Femur (tissue), 1 donor: ENCODE data around the gene KRTAP12-2.

Source experiments
- DNase-seq: peaks from one replicate; pipeline ENCODE4 v3.0.0-alpha.2; 2017

The KRTAP12-2 gene, protein sequence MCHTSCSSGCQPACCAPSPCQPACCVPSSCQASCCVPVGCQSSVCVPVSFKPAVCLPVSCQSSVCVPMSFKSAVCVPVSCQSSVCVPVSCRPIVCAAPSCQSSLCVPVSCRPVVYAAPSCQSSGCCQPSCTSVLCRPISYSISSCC

DNA sequence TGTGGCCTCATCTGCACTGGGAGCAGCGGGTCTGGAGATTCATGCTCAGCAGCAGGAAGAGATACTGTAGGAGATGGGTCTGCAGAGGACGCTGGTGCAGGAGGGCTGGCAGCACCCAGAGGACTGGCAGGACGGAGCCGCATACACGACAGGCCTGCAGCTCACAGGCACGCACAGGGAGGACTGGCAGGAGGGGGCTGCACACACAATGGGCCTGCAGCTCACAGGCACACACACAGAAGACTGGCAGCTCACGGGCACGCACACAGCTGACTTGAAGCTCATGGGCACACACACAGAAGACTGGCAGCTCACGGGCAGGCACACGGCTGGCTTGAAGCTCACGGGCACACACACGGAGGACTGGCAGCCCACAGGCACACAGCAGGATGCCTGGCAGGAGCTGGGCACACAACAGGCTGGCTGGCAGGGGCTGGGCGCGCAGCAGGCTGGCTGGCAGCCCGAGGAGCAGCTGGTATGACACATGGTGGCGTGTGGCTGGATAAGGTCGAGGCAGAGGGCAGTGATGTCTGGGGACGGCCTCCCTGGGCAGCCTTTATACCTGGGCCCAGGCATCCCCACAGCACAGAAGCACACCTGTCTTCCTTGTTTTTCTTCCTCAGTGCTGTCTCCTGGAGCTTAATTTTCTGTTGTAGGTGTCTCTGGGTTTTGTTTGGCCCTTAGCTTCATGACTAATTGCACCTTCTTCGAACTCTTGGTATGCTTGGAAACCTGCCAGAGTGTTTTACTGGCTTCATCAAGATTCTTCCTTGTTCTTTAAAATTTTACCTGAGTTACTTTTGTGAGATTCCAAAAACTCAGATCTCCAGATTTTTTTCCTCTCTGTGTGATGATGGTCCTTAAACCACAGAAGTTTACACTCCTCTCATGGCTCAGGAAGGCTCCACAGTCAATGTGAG, at the start of gene KRTAP12-2:
TSS of gene KRTAP12-2 (minus strand) at position 527 of the 920 bp plus-strand sequence. CDS start at position 486, 41 bp downstream.
- DNase-seq, result no peak

DNA sequence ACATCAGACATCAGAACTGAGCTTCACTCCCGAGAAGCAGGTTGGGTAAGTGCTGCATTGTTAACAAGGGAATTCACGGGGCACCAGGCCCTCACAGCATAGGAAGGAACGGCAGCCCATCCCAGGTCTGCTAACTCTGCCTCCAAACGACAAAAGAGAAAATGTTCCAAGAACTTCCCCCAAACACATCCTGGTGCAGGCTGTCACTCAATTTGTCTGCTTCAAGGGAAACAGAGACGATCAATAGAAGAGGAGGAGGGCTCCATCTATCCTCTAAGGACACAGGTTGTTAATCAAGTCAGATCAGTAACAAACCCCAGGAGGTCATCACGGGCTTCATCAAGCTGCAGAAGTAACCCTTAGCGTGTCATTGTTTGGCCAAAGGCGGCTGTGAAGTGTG, 48.2 kb upstream of the KRTAP12-2 start:
- no peak for DNase-seq

DNA sequence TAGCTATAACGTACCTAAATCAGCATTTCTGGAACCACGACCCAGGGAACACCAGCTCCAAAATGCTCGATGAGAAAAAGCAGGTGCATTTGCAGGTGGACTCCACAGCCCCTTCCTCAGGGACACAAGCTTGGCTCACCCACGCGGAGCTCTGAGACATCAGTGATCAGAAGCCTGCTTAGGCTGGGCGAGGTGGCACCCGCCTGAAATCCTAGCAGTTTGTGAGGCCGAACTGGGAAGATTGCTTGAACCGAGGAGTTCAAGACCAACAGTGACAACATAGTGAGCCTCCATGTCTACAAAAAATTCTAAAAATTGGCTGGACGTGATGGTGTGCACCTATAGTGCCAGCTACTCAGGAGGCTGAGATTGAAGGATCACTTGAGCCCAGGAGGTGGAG, 47.1 kb upstream of the KRTAP12-2 start:
- DNase-seq, result no peak

DNA sequence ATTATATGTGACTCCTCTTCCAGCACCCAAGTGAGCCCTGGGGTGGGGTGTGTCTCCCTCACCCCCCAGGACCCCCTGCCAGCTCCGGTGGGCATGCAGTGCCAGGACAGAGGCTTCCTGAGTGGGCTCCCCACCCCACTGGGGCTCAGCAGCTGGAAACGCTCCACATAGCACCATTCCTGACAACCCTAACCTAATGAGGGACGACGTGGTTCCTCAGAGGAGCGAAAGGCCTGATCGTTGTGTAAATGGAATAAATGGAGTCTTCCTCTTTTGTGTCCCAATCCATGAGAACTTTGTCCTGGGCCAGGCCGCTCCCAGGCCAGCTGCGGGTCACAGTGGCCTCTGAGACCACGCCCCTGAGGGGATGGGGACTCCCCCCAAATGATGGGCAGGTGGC, 46.4 kb upstream of the KRTAP12-2 start:
- peak; percentile 6 for DNase-seq

DNA sequence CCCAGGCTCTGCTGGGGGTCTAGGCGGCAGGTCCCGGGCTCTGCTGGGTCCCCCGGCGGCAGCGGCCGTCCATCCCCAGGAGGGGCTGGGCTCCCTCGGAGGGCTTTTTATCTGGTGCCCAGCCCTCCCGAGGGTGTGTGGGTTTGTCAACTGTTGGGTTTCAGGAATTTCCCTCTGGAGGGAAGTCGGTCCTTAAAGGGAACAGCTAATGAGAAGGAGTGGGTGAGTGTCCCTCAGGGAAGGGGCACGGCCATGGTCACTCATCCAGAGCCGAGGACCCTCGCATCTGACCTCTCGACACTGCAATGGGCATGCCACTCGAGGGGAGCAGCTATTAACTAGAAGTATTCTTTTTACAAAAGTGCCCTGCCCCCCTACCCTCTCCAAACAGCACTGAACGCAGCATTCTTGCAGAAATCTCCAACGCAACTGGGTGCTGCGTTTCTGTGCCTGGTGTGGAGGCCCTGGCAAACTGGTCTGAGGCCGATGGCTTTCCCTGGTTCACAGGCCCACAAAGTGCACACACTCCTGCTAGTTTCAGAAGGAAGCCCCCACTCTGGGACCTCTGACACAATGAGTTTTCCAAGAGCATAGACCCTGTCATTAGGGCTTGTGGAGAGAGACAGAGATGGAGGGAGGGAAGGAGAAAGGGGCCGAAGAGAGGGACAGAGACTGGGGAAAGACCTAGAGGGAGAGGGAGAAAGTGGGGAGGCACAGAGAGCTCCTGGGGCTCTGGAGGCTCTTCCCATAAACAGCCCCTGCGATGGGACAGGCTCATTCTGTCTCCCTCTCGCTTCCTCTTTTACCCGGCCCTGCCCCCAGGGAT, 45.7 kb upstream of the KRTAP12-2 start:
- DNase-seq, result no peak

DNA sequence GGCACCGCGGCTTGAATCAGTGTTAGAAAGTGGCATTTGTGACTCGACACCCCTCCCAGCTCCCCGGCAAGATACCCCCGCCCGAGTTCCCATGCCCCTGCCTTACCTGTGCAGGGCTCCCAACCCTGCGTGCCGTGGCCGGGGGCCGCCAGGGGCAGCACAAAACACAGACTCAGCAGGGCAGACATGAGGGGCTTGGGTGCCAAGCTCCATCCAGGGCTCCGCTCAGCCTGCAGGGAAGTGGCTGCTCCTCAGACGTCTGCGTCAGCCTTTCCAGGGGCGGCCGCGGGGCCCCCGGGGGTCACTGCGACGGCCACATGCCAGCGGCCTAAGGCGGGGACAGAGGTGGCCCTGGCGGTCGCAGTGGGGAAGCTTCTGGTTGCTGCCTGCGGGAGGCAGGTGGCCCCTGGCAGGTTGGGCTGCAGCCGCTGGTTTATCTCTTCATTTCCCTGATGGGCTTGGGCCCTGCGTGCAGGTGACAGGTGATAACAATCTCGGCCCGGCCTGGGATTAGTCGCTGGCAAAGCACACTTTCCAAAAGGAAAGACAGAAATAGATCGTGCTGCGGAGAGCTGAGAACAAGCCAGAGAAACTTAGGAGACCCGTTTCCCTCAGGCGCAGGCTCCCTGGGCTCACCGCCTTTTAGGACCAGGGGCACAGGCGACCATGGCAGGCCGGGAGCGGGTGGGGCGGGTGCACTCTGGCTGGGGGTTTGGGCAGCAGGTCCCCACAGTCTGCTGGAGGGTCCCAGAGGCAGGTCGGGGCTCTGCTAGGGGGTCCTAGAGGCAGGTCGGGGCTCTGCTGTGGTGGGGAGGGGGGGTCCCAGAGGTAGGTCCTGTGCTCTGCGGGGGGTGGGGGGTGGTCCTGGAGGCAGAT, 44.8 kb upstream of the KRTAP12-2 start, which contains the start of gene TSPEAR:
TSS of gene TSPEAR (minus strand) at position 246 of the 876 bp plus-strand sequence. CDS start at position 188, 58 bp downstream.
- no peak for DNase-seq

DNA sequence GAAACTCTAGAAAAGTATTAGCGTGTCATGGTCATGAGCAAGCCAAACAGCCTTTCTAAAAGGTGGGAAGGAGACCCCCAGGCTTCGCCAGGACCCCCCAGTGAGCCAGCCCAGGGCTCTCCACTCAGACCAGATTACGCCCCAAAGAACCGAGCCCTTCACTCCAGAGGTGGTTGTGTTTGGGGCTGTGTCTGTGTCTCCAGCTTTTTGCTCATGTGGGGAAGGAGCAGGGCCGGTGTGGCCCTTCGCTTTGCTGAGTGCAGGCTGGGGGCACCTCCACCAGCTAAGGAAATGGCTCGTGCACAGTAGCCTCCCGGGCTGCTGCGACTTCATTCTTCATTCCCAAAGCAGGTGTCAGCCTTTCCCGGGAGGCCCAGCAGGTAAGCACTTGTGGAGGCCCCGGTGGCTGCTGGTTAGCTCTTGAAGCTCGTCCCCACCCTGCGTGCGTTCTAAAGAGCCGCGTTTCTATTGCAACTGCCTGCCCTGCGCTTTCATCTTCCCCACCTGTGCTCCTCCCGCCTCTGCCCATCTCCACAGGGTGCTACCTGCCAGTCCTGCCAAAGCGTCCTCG, 44.1 kb upstream of the KRTAP12-2 start:
- DNase-seq, result no peak

DNA sequence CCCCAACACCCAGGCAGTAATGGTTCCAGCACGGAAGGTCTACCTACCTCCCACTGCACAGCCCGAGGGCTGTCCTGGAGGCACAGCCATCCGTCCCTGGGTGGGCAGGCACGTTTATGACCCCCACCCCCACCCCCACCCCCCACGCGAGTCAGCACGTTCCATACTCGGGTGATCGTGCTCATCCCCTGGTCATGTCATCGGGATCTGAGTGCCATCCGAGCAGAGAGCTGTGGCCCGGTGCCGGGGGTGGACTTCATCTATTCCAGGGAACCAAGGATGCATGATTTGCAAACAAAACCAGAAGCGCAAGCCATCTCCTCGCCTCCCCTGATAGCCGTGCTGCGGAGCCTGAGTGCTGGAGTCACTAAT, 43.6 kb upstream of the KRTAP12-2 start:
- DNase-seq, result no peak

DNA sequence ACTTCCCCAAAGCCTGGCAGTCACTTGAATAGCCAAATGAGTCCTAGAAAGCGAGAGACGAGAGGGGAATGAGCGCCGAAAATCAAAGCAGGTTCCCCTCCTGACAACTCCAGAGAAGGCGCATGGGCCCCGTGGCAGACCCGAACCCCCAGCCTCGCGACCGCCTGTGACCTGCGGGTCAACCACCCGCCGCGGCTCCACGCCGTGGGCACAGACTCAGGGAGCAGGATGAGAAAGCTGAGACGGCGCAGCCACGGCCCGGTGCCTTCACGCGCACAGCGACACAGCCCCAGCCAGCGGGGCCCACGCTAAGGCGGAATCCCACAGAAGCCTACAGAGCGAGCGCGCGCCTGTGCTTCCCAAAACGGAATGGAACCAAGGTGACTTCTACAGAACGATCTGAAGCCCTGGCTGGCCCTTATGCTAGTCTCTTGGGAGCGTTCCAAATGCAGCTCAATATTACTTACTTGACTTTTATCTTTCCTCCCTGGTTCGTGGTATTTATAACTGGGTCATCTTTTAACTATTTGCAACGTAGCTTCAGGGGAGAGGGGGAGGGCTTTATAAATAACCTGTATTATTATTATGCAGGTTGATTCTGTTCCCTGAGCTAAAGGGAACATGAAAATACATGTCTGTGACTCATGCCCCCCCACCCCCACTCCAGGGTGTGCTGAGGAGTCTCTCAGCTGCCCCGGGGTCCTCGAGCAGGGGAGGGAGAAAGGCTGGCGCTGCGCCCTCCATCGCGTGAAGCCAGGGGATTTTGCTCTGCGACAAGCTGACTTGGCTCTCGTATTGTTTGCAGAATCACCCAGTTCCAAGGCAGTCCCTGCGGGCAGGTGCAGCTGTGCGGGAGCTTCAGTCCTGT, 42.9 kb upstream of the KRTAP12-2 start:
- DNase-seq, result no peak

DNA sequence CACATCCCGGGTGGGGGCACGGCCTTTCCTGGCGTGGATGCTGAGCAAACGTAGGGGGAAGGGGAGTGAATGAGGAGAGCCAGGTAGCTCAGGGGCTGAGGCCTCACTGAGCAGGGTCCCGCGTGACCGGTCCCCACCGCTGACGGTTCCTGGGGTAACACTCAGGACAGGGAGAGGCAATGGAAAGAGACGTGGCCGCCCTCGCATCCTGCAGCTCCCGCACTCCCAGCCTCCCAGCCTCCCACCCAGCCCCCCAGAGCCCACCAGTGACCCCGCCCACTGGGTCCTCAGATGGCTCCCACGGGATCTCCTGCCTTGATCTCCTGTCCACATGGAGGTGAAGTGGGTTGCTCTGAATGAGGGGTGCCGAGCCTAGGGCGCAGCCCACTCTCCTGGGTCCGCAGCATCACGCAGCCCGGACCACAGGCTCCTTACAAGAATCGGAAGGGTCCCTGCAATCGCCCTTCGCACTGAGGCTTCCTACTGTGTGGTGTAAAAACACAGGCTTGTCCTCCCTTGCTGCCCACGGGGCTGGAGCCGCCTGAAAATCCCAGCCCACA, 42.2 kb upstream of the KRTAP12-2 start:
- no peak for DNase-seq

DNA sequence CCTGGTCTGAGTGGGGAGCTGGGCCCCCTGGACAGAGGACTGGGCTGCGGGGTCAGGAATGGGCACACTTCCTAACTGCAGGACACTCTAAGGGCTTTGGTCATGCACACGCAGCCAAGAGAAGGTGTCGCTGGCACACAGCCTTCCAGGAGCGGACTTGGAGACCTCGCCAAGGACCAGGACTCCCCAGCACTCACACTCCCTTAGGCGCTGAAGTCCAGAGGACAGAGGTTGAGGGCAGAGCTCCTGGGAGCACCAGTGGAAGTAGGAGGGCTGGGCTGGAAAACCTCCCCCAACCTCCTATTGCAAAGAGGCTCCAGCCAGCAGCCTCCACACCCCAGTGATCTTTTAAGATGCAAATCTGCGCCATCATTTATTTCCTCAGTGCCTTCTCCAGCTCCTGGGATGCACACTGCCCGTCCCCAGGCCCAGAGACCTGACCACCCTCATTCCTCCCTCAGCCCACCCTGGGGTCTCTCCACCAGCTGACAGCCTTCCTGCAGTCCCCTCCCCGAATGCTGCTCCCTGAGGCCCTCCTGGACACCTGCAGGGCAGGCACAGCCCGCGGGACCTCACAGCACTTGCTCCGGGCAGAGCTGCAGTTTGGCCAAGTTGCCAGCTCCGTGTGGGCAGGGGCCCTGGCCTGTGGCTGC, 41.6 kb upstream of the KRTAP12-2 start:
- no peak for DNase-seq

DNA sequence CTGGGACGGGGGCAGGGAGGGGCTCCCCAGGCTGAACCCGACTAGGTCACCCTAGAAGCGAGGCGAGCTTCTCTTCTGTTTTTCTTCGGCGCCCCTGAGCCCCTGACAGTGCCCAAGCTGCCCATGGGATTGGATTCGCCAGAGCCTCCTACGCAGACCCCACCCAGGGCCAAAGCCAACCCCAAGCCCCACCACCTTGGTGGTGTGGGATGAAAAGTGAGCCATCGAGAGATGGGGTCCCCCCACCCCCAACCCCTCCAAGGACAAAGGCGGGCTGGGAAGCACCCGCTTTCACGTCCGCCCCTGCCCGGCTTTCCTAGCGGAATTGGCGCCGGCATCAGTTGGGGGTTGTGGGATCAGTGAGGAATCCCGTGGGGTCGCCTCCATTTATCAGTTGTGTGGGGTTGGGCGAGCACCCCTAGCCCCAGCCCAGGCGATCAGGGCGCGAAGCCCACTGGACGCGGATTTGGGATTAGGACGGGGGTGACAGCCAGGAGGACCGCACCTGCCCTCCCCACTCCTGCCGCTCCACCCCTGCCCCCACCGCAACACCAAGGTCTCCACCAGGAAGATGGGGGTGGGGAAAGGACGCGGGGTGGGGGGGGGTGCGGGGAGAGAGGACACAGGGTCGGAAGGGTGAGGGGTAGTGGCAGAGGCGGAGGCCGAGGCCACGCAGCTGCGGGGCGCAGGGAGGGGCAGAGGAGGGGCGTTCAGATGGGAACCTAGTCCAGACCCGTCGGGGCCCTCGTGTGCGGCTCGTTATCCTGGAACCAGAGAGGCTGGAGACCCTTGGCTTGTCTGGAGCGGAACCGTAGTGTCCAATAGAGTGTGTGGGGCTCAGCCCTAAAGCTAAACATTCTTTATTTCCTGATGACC, 40.2 kb upstream of the KRTAP12-2 start:
- no peak for DNase-seq

DNA sequence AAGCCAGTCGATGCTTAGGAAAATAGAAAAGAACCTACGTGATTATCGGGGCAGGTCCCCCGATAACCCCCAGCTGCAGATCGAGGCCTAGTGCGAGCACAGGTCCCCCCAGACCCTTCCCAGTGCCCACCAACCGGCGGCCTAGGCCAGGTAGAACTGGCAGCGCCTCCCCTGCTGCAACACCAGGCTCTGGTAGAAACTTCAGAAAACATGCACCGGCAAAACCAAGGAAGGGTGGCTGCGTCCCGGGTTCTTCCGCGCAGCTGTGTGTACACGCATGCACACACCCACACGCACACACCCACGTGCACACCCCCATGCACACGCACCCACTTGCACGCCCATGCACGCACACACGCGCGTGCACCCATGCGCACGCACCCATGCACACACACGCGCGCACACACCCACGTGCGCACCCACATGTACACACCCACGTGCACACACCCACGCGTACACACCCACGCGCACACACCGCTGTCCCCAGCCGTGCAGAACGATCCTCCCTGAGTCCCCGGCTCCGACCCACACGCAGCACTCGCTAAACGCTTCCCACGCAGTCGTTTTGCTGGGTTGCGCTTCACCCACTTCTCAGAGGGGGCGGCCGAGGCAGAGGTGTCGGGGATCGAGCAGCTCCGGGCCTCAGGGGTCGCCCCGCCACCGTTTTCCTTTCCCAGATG, 39.4 kb upstream of the KRTAP12-2 start:
- DNase-seq, result no peak

DNA sequence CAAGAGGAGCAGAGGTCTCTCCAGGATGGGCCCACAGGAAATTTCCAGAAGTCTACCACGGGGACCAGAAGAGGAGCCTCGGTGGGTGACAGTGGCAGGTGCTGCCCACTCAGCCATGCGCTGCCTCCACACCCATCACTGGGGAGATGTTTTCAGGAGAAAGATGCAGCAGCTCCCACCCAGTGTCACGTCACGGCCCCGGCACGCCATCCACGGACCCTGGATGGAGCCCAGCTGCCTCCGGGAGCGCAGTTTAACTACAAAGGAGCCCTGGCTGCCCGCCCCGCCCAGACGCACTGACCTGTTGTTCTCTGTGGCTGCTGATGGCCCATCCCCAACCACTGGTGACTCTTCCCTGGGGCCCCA, 37.9 kb upstream of the KRTAP12-2 start:
- DNase-seq, result no peak

DNA sequence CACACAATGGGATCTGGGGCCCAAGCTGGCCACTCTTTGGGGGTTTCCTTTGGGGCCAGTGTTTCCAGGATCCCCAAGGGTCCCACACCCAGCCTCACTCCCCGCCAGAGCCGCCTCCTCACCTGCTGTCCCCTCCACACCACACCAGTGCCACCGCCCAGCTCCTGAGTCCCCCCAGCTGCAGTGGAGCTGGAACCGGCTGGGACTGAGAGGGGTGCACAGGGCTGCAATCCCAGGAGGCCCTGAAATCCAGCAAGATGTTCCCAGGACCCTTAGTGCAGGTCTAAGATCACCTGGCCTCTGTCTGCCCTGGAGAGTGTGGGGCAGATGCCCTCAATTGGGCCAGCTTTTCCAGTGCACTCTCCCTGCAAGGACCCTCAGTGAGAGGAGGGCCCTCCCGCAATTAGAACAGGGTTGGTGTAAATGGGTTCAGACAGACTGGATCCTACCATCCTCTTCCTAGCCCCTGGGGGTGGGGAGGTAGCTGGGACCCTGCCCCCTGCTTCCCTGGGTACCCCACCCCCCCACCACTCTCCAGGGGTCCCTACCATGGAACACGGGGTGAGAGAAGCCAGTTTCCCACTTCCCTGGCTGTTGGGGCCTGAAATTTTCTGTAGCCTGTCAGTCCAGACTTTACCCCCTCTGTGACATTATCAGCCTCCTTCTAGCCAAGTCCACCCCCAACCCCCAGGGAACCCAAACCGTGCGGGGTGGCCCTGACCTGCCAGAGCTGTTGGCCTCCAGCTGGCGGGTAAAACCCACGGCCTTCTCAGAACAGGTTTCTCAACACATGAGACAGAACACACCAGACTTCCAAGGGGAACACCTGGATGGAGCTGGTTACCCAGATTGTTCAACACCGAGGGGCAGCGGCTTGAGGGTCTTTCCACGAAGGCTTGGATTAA, 37.3 kb upstream of the KRTAP12-2 start:
- DNase-seq, result no peak

DNA sequence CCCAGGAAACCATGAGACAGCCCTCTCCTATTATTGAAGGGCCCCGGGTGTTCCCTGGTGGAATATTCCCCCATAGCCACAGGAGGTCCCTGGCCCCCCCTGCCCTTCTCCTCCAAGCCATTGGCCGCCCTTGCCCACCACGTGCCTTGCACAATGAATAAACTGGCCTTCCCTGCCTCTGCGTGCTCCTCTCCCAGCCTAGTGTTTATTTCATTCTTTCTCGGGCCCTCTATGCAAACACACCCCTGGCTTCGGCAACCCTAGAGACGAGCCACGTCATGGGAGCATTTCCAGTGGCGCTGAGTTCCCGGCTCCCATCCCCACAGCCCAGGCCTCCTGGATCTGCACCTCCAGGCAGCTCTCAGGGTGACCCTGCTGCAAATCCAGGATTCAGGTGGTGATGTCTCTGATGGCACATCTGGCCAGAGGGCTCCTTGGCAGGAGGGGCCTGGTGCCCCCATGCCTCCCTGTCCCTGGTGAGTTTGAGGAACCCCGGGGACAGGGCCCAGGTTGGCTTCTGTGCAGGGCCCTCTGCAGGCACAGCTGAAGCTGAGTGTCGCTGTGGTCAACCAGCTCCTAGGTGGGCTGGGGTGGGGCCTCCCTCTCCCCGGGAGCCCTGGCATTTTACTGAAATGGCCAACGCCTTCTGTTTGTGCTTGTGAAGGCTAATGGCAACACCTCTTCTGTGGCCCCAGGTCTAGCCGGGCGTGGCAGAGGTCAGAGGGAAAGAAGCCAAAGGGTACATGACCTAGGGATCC, 36.4 kb upstream of the KRTAP12-2 start:
- no peak for DNase-seq
